ENCODE measurements around the gene THSD7B. TPM values are rescaled to one million over a fixed set of nuclear protein-coding genes. Genes with fewer than 3 reads are reported as not detected.

THSD7B gene
- total RNA-seq, 1 donor from 2014 or later = 12.0 TPM

- Mint-ChIP-seq H3K27ac (no peak overlapping the region), H3K4me3 (ENCODE audit: low read depth) (no peak overlapping the region), H3K9me3 (ENCODE audit: low read depth) (peaks cover 6% of the 10 kb centered on the region), H3K27me3 (no peaks in the 10 kb centered on the region), H3K4me1 (ENCODE audit: low read depth) (no peaks in the 10 kb centered on the region), H3K36me3 (ENCODE audit: insufficient read depth) (no peaks in the 10 kb centered on the region)
- TF ChIP-seq CTCF (IDR thresholded peaks at IDR 0.05; ENCODE audit: unreplicated experiment) = no peak
- DNase-seq (ENCODE audit: low spot score, unreplicated experiment) = no peak
These were observed 879.4 kb downstream of the THSD7B start for GRCh38 chr2:137644731-137645130.

- H3K4me1 Mint-ChIP-seq (ENCODE audit: low read depth) = no peaks in the 10 kb centered on the region
- no peaks in the 10 kb centered on the region for H3K27me3 Mint-ChIP-seq
- peaks cover 5% of the 10 kb centered on the region for H3K9me3 Mint-ChIP-seq (ENCODE audit: low read depth)
- no peak overlapping the region for H3K4me3 Mint-ChIP-seq (ENCODE audit: low read depth)
- no peak for DNase-seq (ENCODE audit: low spot score, unreplicated experiment)
- no peaks in the 10 kb centered on the region for H3K36me3 Mint-ChIP-seq (ENCODE audit: insufficient read depth)
- TF ChIP-seq CTCF (IDR thresholded peaks at IDR 0.05; ENCODE audit: unreplicated experiment) = no peak
- no peak overlapping the region for H3K27ac Mint-ChIP-seq
These were observed 888.7 kb downstream of the THSD7B start for GRCh38 chr2:137654046-137654445.

GRCh38 chr2:137655814-137656213, 890.5 kb downstream of the THSD7B start:
- Mint-ChIP-seq H3K4me1 (ENCODE audit: low read depth) (no peaks in the 10 kb centered on the region), H3K4me3 (ENCODE audit: low read depth) (no peak overlapping the region), H3K27me3 (no peaks in the 10 kb centered on the region), H3K36me3 (ENCODE audit: insufficient read depth) (no peaks in the 10 kb centered on the region), H3K27ac (no peak overlapping the region), H3K9me3 (ENCODE audit: low read depth) (peaks cover 3% of the 10 kb centered on the region)
- no peak for TF ChIP-seq CTCF (IDR thresholded peaks at IDR 0.05; ENCODE audit: unreplicated experiment)
- DNase-seq (ENCODE audit: low spot score, unreplicated experiment) = no peak

GRCh38 chr2:137658433-137658832, 893.1 kb downstream of the THSD7B start:
- Mint-ChIP-seq H3K4me3 (ENCODE audit: low read depth) (no peak overlapping the region), H3K36me3 (ENCODE audit: insufficient read depth) (peaks cover 1% of the 10 kb centered on the region), H3K27ac (no peak overlapping the region), H3K27me3 (no peaks in the 10 kb centered on the region), H3K4me1 (ENCODE audit: low read depth) (no peaks in the 10 kb centered on the region), H3K9me3 (ENCODE audit: low read depth) (peaks cover 2% of the 10 kb centered on the region)
- TF ChIP-seq CTCF (IDR thresholded peaks at IDR 0.05; ENCODE audit: unreplicated experiment) = no peak
- DNase-seq (ENCODE audit: low spot score, unreplicated experiment) = no peak

- Mint-ChIP-seq H3K9me3 (ENCODE audit: low read depth) (peaks cover 2% of the 10 kb centered on the region), H3K4me3 (ENCODE audit: low read depth) (no peak overlapping the region), H3K4me1 (ENCODE audit: low read depth) (no peaks in the 10 kb centered on the region), H3K27ac (no peak overlapping the region), H3K27me3 (no peaks in the 10 kb centered on the region), H3K36me3 (ENCODE audit: insufficient read depth) (peaks cover 1% of the 10 kb centered on the region)
- no peak for TF ChIP-seq CTCF (IDR thresholded peaks at IDR 0.05; ENCODE audit: unreplicated experiment)
- DNase-seq (ENCODE audit: low spot score, unreplicated experiment) = no peak
These were observed 894.3 kb downstream of the THSD7B start for GRCh38 chr2:137659616-137660015.

All from progenitor cell of endocrine pancreas (in vitro differentiated cells).